COLO668 (cell line): ENCODE measurements around the gene KITLG.
"Not testable (repeated sequence)": the region's sequence is repeated elsewhere in the genome, so short reads cannot be mapped to it uniquely, and the experiment has no call there.

ENCODE experiments used
- DNase-seq: peaks from one replicate; lab custom pipeline; 2025; ENCODE audit not compliant: unreplicated experiment; lab: John Stamatoyannopoulos, UW

The KITLG gene

GRCh38 chr12:88577537-88577936 is 2.7 kb downstream of the KITLG start:
- no peak for DNase-seq

- DNase-seq: no peak
These were observed 3.4 kb downstream of the KITLG start for GRCh38 chr12:88576866-88577265.

- no peak for DNase-seq
These were observed 4.8 kb downstream of the KITLG start for GRCh38 chr12:88575361-88575970.

DNA sequence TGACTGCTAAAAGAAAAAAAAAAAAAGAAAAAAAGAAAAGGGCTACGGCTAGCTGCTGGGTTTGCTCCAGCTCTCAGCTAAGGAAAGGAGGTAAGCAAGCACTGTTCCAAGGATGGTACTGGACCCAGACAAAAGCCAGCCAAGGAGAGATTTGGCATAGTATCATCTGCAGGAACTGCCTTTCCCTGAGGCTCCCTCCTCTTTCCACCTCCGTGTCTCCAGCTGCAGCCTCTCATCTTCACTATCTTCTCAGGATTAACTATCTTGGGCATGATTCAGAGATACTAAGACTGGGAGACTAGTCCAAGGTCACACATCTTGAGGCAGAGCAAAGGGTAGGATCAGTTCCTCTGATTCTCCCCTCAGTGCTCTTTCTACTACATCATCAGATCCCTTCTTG is 6.0 kb downstream of the KITLG start:
- no peak for DNase-seq

- DNase-seq: no peak
These were observed 6.7 kb downstream of the KITLG start for GRCh38 chr12:88573583-88573982.

DNA sequence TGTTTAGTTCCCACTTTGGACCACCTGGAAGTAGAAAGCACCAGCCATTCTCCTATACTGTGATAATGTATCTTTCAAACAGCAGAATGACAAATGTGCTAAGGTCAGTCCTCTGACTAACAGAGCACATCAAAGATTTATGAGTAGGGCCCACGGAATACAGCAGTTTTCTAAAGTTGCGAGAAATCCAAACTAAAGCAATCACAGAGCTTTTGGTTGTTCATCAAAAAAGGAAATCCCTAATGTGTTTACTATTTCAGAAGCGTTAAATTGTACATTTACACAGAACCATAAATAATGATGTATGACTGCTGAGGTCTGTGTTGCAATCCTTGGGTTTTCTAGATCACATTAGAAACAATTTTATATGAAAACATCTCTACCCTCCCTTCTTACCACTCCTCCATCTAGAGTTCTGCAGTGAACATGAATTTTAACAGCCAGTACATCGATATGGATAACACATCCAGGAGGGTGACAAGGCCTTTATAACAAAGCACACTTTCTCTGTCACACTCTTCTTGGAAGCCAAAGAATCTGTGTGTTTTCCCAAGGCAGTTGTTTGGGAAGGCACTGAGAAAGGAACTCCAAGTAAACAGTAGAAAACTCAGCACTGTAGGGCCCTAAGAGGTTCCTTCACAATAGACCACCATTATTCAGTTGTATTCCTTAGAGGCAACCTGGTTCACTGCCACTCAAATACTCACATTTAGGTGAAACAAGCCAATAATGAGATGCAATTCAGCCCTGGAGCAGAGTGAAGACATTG is 7.3 kb downstream of the KITLG start:
- DNase-seq: no peak

GRCh38 chr12:88571543-88571942 is 8.7 kb downstream of the KITLG start:
- DNase-seq: no peak

DNA sequence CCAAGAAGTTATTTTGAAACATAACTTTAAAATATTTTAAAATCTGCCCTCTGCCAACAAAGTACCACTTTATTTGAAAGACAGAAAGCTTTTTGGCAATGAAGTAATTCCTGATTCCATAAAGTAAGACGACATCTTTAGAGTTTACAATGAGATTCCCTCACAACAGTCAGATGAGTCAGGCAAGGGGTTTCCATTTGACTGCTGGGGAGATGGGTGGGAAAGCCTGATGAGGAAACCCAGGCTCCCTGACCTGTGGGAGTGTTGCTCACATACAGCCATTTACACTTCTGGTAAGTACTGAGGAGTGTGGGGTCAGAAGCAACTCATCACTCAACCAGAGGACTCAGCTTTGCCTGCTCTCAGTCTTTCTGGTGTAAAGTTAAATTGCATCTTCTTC is 10.2 kb downstream of the KITLG start:
- no peak for DNase-seq

DNA sequence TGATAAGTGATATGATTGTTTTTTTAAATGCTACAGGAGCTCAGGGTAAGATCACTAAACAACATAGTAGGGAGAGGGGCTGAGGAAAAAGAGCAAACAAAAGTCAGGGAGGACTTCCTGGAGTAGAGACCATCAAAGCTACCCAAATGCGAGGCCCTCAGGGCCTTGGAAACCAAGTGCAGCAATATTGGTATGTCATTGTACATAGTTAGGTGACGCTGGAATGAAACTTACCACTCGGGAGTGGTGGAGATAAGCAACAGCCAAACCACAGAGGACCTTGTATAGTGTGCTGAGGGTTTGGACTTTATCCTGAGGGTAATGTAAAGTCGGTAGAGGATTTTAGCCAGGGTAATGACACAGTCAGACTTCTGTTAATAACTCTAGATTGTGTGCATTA is 13.8 kb downstream of the KITLG start:
- peak; percentile 50 for DNase-seq

DNA sequence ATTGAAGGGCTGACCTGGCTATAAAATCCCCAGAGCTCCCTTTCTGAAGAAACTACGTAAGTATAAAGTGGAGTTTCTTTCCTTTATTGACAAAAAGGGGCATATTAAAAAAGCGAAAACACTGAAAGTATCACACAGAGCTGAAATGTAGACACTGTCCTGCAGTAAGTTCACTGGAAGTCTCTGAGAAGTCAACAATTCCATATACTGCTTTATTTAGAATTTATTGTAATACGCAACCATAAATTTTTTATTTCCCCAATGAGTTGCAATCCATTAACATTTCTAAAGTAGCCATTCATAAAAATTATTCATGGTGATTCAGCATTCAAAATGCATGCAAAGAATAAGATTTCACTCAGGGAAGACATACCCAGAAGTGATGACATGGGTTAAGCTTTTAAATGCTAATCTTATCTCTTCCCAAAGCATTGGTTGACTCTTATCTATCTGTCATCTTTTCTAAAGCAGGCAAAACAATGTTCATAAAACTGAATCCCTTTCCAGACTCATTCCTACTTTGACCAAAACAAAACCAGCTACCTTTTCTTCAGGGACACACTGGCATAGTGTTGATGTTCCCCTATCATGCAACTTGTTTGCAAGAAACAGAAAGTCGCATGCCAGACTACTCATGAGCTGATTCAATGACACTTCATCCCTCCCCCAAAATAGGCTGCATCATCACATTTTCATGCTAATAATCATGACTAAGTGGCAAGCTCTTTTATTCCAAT is 17.3 kb downstream of the KITLG start:
- no peak for DNase-seq

DNA sequence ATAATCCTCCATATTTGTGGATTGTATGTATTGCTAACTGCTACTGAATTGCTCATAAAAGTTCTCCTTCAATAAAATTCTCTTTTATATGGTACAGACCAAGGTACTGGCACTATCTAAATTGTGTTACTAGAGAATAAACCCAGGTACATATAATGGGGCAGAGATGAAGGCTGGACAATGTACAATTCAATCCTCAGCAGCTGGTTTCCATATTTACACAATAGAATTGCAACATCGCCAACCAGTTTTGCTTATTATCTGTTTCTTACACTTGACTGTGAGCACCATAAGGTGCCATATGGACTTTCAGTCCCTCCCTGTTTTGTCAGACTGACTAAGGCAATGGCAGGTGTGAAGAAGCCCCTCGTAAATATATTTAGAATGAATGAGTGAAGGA is 18.1 kb downstream of the KITLG start:
- DNase-seq: no peak

GRCh38 chr12:88559772-88560171 is 20.5 kb downstream of the KITLG start:
- DNase-seq: no peak

GRCh38 chr12:88559199-88559598 is 21.1 kb downstream of the KITLG start:
- no peak for DNase-seq

- DNase-seq: no peak
These were observed 21.9 kb downstream of the KITLG start for GRCh38 chr12:88558340-88558867.

- no peak for DNase-seq
These were observed 24.0 kb downstream of the KITLG start for GRCh38 chr12:88556213-88556774.

GRCh38 chr12:88553941-88554658 is 26.2 kb downstream of the KITLG start:
- peak; percentile 53 for DNase-seq

GRCh38 chr12:88552610-88553079 is 27.6 kb downstream of the KITLG start:
- no peak for DNase-seq

DNA sequence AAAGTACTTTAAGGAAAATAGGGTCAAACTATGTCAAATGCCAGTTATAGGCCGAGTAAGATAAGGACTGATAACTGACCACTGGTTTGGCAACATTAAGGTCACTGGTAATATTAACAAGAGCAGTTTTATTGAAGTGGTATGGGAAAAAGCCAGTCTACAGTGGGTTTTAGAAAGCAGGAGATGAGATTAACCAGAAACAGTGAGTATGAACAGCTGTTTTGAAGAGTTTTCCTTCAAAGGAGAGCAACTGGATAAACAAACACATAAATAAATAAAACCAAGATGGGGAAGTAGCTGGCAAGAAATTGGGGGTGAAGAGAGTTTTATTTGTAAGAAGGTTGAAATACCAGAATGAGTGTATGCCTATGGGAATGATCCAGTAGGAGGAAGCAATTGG is 30.3 kb downstream of the KITLG start:
- no peak for DNase-seq

- not testable (repeated sequence) for DNase-seq
These were observed 32.3 kb downstream of the KITLG start for GRCh38 chr12:88547949-88548348.

DNA sequence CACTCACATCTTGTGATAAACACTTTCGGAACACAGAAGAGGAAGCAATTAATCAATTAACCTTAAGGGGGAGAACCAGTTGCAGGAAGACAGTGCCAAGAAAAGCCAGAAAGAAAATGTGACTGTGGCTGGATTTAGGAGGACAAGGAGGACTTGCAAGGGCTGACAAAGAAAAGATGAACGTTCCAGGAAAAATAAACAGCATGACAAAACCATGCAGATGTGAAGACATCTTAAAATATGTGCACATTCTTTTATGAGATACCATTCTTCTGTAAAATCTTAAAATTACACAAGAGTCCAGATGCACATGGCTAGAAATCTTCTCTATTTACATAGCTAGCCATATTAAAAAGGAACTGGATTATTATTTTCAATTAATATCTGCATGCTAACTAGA is 33.4 kb downstream of the KITLG start:
- DNase-seq: no peak

DNA sequence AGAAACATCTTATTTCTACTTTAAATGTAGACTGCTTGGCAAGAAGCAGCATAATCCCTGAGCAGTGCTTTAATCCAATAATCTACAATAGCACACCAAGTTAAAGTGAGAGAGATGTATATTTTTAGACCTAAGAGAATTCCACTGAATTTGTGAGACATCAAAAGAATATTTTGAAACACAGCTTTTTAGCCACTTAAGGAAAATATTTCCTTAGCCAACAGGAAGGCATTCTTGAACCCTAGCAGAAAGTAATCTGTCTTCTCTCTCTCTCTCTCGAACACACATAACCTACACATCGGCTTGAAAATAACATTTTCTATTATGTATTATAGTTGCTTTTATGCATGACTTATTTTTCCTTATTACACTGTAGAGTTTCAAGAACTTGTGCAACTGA is 34.0 kb downstream of the KITLG start:
- DNase-seq: no peak
